H1 (cell line): ENCODE data around the gene UBQLN4. TPM values are rescaled to one million over a fixed set of nuclear protein-coding genes. Genes with fewer than 3 reads are reported as not detected.

Experiments used
- CTCF ChIA-PET: fragments of 300-600 bp; sonication (Branson Sonifier 250); formaldehyde crosslinking; loops from one replicate; lab custom pipeline; 2021; ENCODE audit not compliant: partially characterized antibody; lab: Charles Lee
- POLR2A ChIA-PET: fragments of 300-600 bp; sonication (Branson Sonifier 250); formaldehyde crosslinking; loops from one replicate; lab custom pipeline; 2021; ENCODE audit warnings: inconsistent platforms; ENCODE audit not compliant: partially characterized antibody; lab: Charles Lee
- DNase-seq, 2 experiments: peaks; one replicate each; pipeline versions ENCODE4 v3.0.0 to v3.0.0-alpha.2; 2010 to 2022; ENCODE audit warnings: low spot score in 2 of 2, low read depth in 1 of 2, mixed read lengths in 1 of 2
- FAIRE-seq: peaks from 2 replicates; lab custom pipeline; 2011; peaks lifted over from hg19 to GRCh38; lab: Jason Lieb, UNC
- H2AFZ ChIP-seq: 2 replicates; pipeline ENCODE4 v1.8.1; 2012; ENCODE audit warnings: low read length, inconsistent platforms
- H2AK5ac ChIP-seq: 2 replicates; pipeline ENCODE4 v1.6.1; 2013; ENCODE audit warnings: low read depth, low read length
- H2BK120ac ChIP-seq: replicated peaks from 2 replicates; pipeline ENCODE3; 2013; ENCODE audit warnings: low read depth, low read length, inconsistent platforms
- H2BK12ac ChIP-seq: 2 replicates; pipeline ENCODE4 v1.6.1; 2013; ENCODE audit warnings: low read depth, low read length
- H2BK15ac ChIP-seq: 2 replicates; pipeline ENCODE4 v1.6.1; 2013; ENCODE audit warnings: low read length
- H2BK20ac ChIP-seq: 2 replicates; pipeline ENCODE4 v1.6.1; 2013; ENCODE audit warnings: low read length
- H2BK5ac ChIP-seq: 2 replicates; pipeline ENCODE4 v1.6.1; 2013; ENCODE audit warnings: low read depth, low read length
- H3K14ac ChIP-seq: 2 replicates; pipeline ENCODE4 v1.6.1; 2013; ENCODE audit warnings: inconsistent platforms; ENCODE audit not compliant: insufficient read length
- H3K18ac ChIP-seq: 2 replicates; pipeline ENCODE4 v1.6.1; 2013; ENCODE audit warnings: low read length; ENCODE audit errors: extremely low read depth
- H3K23ac ChIP-seq: 2 replicates; pipeline ENCODE4 v1.6.1; 2013; ENCODE audit warnings: inconsistent platforms; ENCODE audit not compliant: insufficient read length
- H3K23me2 ChIP-seq: 2 replicates; pipeline ENCODE4 v1.6.1; 2013; ENCODE audit warnings: low read depth, low read length
- H3K27ac ChIP-seq: 2 replicates; pipeline ENCODE4 v1.6.1; 2011; ENCODE audit warnings: low read depth, low read length, inconsistent platforms
- H3K27me3 ChIP-seq, 4 experiments: replicated peaks in 1 of 4; 1 replicate in 1 of 4; 2 replicates in 3 of 4; pipeline versions ENCODE4 v1.6.1 to v1.8.1; 2011 to 2013; ENCODE audit warnings: low read length in 3 of 4, mild to moderate bottlenecking in 3 of 4, inconsistent platforms in 2 of 4, mixed read lengths in 2 of 4, moderate library complexity in 1 of 4; ENCODE audit not compliant: control insufficient read depth in 3 of 4, insufficient read depth in 3 of 4; ENCODE audit errors: extremely low read depth in 1 of 4
- H3K36me3 ChIP-seq, 4 experiments: 2 replicates each; pipeline versions ENCODE4 v1.6.1 to v1.8.1; 2011 to 2013; ENCODE audit warnings: mild to moderate bottlenecking in 4 of 4, low read length in 3 of 4, moderate library complexity in 2 of 4, control low read depth in 1 of 4, inconsistent platforms in 1 of 4; ENCODE audit not compliant: insufficient read depth in 4 of 4, control insufficient read depth in 2 of 4
- H3K4ac ChIP-seq: replicated peaks from 2 replicates; pipeline ENCODE3; 2013; ENCODE audit warnings: low read length, low read depth, mixed read lengths, inconsistent platforms; ENCODE audit not compliant: insufficient read length
- H3K4me1 ChIP-seq, 4 experiments: replicated peaks in 1 of 4; 1 replicate in 1 of 4; 2 replicates in 3 of 4; pipeline versions ENCODE4 v1.6.1 to v1.8.1; 2011 to 2013; ENCODE audit warnings: low read length in 3 of 4, inconsistent platforms in 2 of 4, mixed read lengths in 1 of 4; ENCODE audit not compliant: insufficient read depth in 4 of 4, control insufficient read depth in 3 of 4
- H3K4me2 ChIP-seq, 2 experiments: 2 replicates each; pipeline versions ENCODE4 v1.6.1 to v1.8.1; 2011 to 2013; ENCODE audit warnings: low read depth in 2 of 2, low read length in 2 of 2, control low read depth in 1 of 2, inconsistent platforms in 1 of 2, mild to moderate bottlenecking in 1 of 2; ENCODE audit not compliant: insufficient read depth in 1 of 2
- H3K4me3 ChIP-seq, 4 experiments: fragments of 200-600, 300-600 bp in 1 of 4; sonication (generic), shearing (Covaris generic), sonication (Bioruptor Twin) in 1 of 4; 2 replicates each; pipeline versions ENCODE4 v1.5.1 to v1.8.1; 2011 to 2016; ENCODE audit warnings: low read length in 4 of 4, low read depth in 3 of 4, control low read depth in 2 of 4, inconsistent platforms in 2 of 4, mild to moderate bottlenecking in 2 of 4, mixed read lengths in 1 of 4, moderate library complexity in 1 of 4; ENCODE audit not compliant: insufficient read depth in 2 of 4; ENCODE audit errors: extremely low read depth in 1 of 4
- H3K56ac ChIP-seq: replicated peaks from 2 replicates; pipeline ENCODE3; 2013; ENCODE audit warnings: low read depth, mild to moderate bottlenecking, mixed read lengths, low read length, inconsistent platforms; ENCODE audit not compliant: insufficient read length
- H3K79me1 ChIP-seq: 2 replicates; pipeline ENCODE4 v1.6.1; 2013; ENCODE audit warnings: low read depth, low read length, control low read depth
- H3K79me2 ChIP-seq, 2 experiments: 2 replicates each; pipeline versions ENCODE4 v1.6.1 to v1.8.1; 2012 to 2013; ENCODE audit warnings: low read length in 2 of 2, mild to moderate bottlenecking in 2 of 2, inconsistent platforms in 1 of 2; ENCODE audit not compliant: insufficient read depth in 2 of 2, control insufficient read depth in 1 of 2
- H3K9ac ChIP-seq, 4 experiments: replicated peaks in 1 of 4; 1 replicate in 1 of 4; 2 replicates in 3 of 4; pipeline versions ENCODE4 v1.6.1 to v1.8.1; 2011 to 2013; ENCODE audit warnings: low read depth in 3 of 4, low read length in 3 of 4, control low read depth in 2 of 4, mild to moderate bottlenecking in 2 of 4, moderate library complexity in 2 of 4, inconsistent platforms in 1 of 4; ENCODE audit errors: extremely low read depth in 1 of 4
- H3K9me3 ChIP-seq, 2 experiments: 2 replicates each; pipeline versions ENCODE4 v1.6.1 to v1.8.1; 2012 to 2013; ENCODE audit warnings: mild to moderate bottlenecking in 2 of 2, moderate library complexity in 2 of 2, control low read depth in 1 of 2, inconsistent platforms in 1 of 2, low read depth in 1 of 2, low read length in 1 of 2, mixed read lengths in 1 of 2; ENCODE audit not compliant: insufficient read depth in 2 of 2
- H4K20me1 ChIP-seq, 2 experiments: replicated peaks in 1 of 2; 2 replicates each; pipeline versions ENCODE3 to v1.8.1; 2011 to 2013; ENCODE audit warnings: inconsistent platforms in 2 of 2, low read length in 2 of 2, mild to moderate bottlenecking in 1 of 2; ENCODE audit not compliant: insufficient read depth in 2 of 2, control insufficient read depth in 1 of 2
- H4K5ac ChIP-seq: 2 replicates; pipeline ENCODE4 v1.6.1; 2013; ENCODE audit warnings: low read length, low read depth, mixed read lengths, inconsistent platforms; ENCODE audit not compliant: insufficient read length
- H4K8ac ChIP-seq: 2 replicates; pipeline ENCODE4 v1.8.0; 2013; ENCODE audit warnings: mild to moderate bottlenecking, moderate library complexity, low read length, inconsistent platforms; ENCODE audit not compliant: insufficient read depth; ENCODE audit errors: extremely low read depth
- H4K91ac ChIP-seq: replicated peaks from 2 replicates; pipeline ENCODE3; 2013; ENCODE audit warnings: low read length, mixed read lengths, inconsistent platforms; ENCODE audit not compliant: insufficient read length
- ATF3 ChIP-seq: IDR thresholded peaks from 2 replicates; pipeline ENCODE4 v1.6.1; 2011; ENCODE audit warnings: low read depth, mild to moderate bottlenecking, low read length; ENCODE audit not compliant: insufficient read depth
- SIX5 ChIP-seq: IDR thresholded peaks from 2 replicates; pipeline ENCODE4 v1.6.1; 2011; ENCODE audit warnings: mild to moderate bottlenecking, low read depth, low read length
- WGBS, 2 experiments: shearing (Covaris generic) in 1 of 2; methylation state at CpG; one replicate each; pipeline versions ENCODE4 v1.1.6 to v1.1.7; 2013 to 2015; ENCODE audit warnings: low lambda C conversion rate in 2 of 2, mixed read lengths in 2 of 2, inconsistent platforms in 1 of 2, low coverage in 1 of 2, missing lambda C conversion rate in 1 of 2; ENCODE audit not compliant: insufficient replicate concordance in 2 of 2, insufficient coverage in 1 of 2, insufficient read length in 1 of 2; ENCODE audit errors: extremely low coverage in 1 of 2, missing lambda C conversion rate in 1 of 2; 5-methylcytosine and 5-hydroxymethylcytosine counted together
- polyA plus RNA-seq, 7 experiments: library from polyadenylated mRNA; depleted of rRNA in 3 of 7; stranded (reverse) in 5 of 7; unstranded in 2 of 7; fragments of >200 nt in 5 of 7; fragments of 200-250 nt in 2 of 7; gene quantifications; 1 replicate in 5 of 7; 2 replicates in 1 of 7; 4 replicates in 1 of 7; pipeline versions ENCODE4 v1.2.1 to v1.2.3, GENCODE V29; 2011 to 2013; ENCODE audit warnings: missing spikeins in 2 of 7, mixed read lengths in 2 of 7
- total RNA-seq: library from RNA; stranded (reverse); fragmentation: NEBNext Ultra II Directional; extraction: Animal tissue kit (Norgen Biotek cat#: 25700); gene quantifications from 2 replicates; pipeline ENCODE4 v1.2.1, GENCODE V29; 2021

Gene UBQLN4
- total and polyA plus RNA-seq, 2 of the 8 experiments (the other 6 are each of a cell fraction or from before 2014, with no cell fraction given): 37.7 to 52.0 TPM

- ChIA-PET POLR2A (interaction anchor here (0.8 to 2.7 kb wide), 8 partner anchors 9 to 62 kb away, joined by 3 to 12 read pairs (median 3); partner anchors contain the start of genes ARHGEF2, KHDC4 and SSR2), CTCF (interaction anchor here (0.8 to 3.0 kb wide), 9 partner anchors 9 to 130 kb away, joined by 3 to 17 read pairs (median 5); partner anchors contain the start of gene ARHGEF2)
- WGBS, 2 experiments: 83% methylated on average over 2 of the region's 2 CpGs; no CpG with 5 or more reads in 1 of the 2 experiments
- Histone ChIP-seq H3K56ac (no peak overlapping the region), H3K27ac (no peak overlapping the region), H2BK5ac (no peak overlapping the region), H4K20me1 (no peaks in the 10 kb centered on the region), H3K23me2 (no peaks in the 10 kb centered on the region), H2BK12ac (no peak overlapping the region), H3K14ac (no peak overlapping the region), H3K9ac (no peak overlapping the region), H2BK20ac (no peak overlapping the region), H3K4me3 (no peak overlapping the region), H3K9me3 (no peaks in the 10 kb centered on the region), H2AFZ (peak overlapping the region; percentile 77; the same call in 1 of the 2 replicates), H3K18ac (no peak overlapping the region), H3K23ac (no peak overlapping the region), H3K79me2 (no peaks in the 10 kb centered on the region), H3K4me2 (no peak overlapping the region), H4K5ac (no peak overlapping the region), H3K4me1 (no peaks in the 10 kb centered on the region), H3K79me1 (no peaks in the 10 kb centered on the region; the same call in 1 of the 2 replicates), H2BK120ac (no peak overlapping the region), H2BK15ac (no peak overlapping the region), H3K27me3 (no peaks in the 10 kb centered on the region), H3K36me3 (no peaks in the 10 kb centered on the region), H4K8ac (no peak overlapping the region), H3K4ac (no peak overlapping the region), H4K91ac (no peak overlapping the region), H2AK5ac (no peak overlapping the region)
- no peak for DNase-seq
- FAIRE-seq: no peak
- no peak for TF ChIP-seq ATF3
- no peak for TF ChIP-seq SIX5
Measured at GRCh38 chr1:155996166-155996565, 57.4 kb downstream of the UBQLN4 start.
